ENCODE results near the gene KAT2B. TPM values are rescaled to one million over a fixed set of nuclear protein-coding genes. Genes with fewer than 3 reads are reported as not detected.
A peak's percentile ranks its signal among the peaks of the same experiment; 100 is the strongest.

KAT2B gene
- total RNA-seq, 1 donor from 2014 or later: 94.3 TPM

DNA sequence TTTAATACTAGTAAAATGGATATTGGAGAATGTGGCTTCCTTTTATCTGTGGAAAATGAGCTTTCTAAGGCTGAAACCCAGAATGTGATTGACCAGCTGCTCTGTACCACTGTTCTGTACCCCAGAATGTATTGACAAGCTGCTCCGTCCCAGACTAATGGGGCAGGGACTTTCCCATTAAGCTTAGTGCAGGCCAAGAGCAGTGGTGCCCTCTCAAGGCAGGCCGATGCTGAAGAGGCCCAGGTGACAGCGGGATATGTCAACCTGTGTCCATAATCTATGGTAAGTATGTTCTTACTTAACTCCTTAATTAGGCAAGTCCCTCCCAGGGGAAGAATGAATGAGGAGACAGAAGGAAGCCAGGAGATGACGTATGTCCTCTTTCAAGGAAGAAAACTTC lies 114.7 kb downstream of the KAT2B start:
- TF ChIP-seq, protein P1, sequence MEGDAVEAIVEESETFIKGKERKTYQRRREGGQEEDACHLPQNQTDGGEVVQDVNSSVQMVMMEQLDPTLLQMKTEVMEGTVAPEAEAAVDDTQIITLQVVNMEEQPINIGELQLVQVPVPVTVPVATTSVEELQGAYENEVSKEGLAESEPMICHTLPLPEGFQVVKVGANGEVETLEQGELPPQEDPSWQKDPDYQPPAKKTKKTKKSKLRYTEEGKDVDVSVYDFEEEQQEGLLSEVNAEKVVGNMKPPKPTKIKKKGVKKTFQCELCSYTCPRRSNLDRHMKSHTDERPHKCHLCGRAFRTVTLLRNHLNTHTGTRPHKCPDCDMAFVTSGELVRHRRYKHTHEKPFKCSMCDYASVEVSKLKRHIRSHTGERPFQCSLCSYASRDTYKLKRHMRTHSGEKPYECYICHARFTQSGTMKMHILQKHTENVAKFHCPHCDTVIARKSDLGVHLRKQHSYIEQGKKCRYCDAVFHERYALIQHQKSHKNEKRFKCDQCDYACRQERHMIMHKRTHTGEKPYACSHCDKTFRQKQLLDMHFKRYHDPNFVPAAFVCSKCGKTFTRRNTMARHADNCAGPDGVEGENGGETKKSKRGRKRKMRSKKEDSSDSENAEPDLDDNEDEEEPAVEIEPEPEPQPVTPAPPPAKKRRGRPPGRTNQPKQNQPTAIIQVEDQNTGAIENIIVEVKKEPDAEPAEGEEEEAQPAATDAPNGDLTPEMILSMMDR (IDR thresholded peaks at IDR 0.05; ENCODE audit: borderline replicate concordance): no peak
- no peak for DNase-seq
- Histone ChIP-seq H3K4me3 (no peak overlapping the region), H3K27ac (replicated peaks) (no peak overlapping the region), H3K36me3 (peaks cover 46% of the 10 kb centered on the region), H3K4me1 (peaks cover 2% of the 10 kb centered on the region), H3K9me3 (replicated peaks) (no peaks in the 10 kb centered on the region), H3K27me3 (ENCODE audit: low read depth) (no peaks in the 10 kb centered on the region)
- intact Hi-C loops (cut with micrococcal nuclease): no loop called here

DNA sequence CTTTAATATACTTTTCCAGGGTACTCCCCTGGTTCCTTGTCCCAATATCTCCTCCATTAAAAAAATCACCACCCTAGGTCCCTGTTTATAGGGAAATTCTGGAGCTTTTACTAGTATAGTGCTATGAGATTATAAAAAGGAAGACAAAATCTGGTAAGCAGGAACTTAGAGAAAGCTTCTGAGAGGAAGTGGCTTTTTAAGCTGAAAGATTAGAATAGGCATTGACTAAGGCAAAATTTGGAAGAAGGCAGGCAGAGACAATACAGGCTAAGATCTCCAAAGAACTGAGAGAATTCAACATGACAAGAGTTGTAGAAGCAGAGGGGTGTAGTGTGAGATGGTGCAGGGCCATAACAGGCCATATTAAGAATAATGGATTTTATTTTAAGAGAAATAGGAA lies 120.0 kb downstream of the KAT2B start:
- peaks cover 13% of the 10 kb centered on the region for H3K4me1 ChIP-seq
- no peak overlapping the region for H3K4me3 ChIP-seq
- TF ChIP-seq, protein P1 (IDR thresholded peaks at IDR 0.05; ENCODE audit: borderline replicate concordance): no peak
- H3K27me3 ChIP-seq (ENCODE audit: low read depth): no peaks in the 10 kb centered on the region
- intact Hi-C loops (cut with micrococcal nuclease): no loop called here
- peaks cover 3% of the 10 kb centered on the region for H3K36me3 ChIP-seq
- DNase-seq: no peak
- H3K9me3 ChIP-seq (replicated peaks): no peaks in the 10 kb centered on the region
- H3K27ac ChIP-seq (replicated peaks): peak overlapping the region; percentile 14

DNA sequence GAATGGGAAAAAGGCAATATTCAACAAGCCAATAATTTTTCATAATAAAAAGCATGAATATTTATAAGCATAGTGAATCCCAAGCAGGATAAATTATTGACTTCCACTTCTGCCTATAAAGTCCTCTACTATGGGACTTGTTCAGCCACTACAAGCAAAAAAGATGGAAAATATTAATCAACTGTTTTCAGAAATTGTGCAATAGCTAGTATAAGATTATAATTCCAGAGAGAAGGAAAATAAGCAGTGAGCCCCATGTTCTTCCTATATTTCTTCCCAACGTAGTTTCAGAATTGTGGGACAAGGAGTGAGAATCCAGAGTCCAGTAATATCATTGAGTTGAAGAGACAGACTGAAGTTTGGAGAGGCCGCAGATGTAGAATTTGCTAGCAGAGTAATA lies 121.5 kb downstream of the KAT2B start:
- Histone ChIP-seq H3K9me3 (replicated peaks) (no peaks in the 10 kb centered on the region), H3K36me3 (no peaks in the 10 kb centered on the region), H3K4me1 (peaks cover 13% of the 10 kb centered on the region), H3K27ac (replicated peaks) (no peak overlapping the region), H3K4me3 (no peak overlapping the region), H3K27me3 (ENCODE audit: low read depth) (no peaks in the 10 kb centered on the region)
- TF ChIP-seq, protein P1 (IDR thresholded peaks at IDR 0.05; ENCODE audit: borderline replicate concordance): no peak
- intact Hi-C loops (cut with micrococcal nuclease): no loop called here
- no peak for DNase-seq

DNA sequence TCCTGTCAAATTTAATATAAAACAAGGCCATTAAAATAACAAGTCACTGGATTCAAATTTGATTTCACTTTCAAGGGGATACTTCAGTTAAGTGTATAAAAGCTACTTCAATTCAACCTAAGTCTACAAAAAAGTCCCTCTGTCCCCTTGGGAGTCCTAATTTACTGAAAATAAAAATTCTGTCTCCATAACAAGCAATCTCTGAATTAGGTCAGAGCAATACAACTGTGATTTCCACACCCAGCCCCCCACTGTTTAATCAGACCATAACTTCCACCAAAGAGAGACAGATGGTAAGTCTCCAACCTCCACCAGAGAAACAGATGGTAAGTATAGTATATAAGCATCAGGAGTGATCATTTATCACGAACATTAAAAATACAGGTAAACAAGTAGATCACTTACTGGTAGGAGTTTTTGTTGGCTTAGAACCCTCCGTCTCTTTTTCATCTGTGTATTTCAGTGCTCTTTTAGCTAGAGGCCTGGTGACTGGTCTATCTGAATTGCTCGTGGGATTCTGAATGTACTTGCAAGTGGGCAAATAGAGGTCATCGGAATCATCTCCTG lies 133.7 kb downstream of the KAT2B start:
- no peak for DNase-seq
- Histone ChIP-seq H3K4me1 (no peaks in the 10 kb centered on the region), H3K9me3 (replicated peaks) (no peaks in the 10 kb centered on the region), H3K27me3 (ENCODE audit: low read depth) (no peaks in the 10 kb centered on the region), H3K4me3 (no peak overlapping the region), H3K36me3 (no peaks in the 10 kb centered on the region), H3K27ac (replicated peaks) (no peak overlapping the region)
- intact Hi-C loops (cut with micrococcal nuclease): no loop called here
- TF ChIP-seq, protein P1 (IDR thresholded peaks at IDR 0.05; ENCODE audit: borderline replicate concordance): no peak

DNA sequence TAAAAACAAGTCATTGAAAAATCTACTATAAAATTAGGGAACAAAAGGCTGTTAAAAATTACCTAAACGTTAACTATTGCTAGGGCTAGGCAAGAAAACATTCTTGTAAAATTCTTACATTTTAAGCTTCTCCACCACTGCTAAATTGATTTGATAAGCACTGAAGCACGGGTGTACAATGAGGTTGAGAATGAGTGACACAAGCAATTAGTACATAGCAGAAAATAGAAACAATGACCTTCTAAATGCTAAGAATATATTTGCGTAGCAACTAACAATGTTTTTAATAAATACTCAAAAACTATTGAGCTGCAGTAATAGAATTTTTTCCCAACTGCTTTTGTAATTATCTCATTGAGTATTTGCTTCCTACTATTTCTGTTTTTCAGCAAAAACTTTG lies 141.0 kb downstream of the KAT2B start:
- H3K9me3 ChIP-seq (replicated peaks): no peaks in the 10 kb centered on the region
- H3K27me3 ChIP-seq (ENCODE audit: low read depth): no peaks in the 10 kb centered on the region
- TF ChIP-seq, protein P1 (IDR thresholded peaks at IDR 0.05; ENCODE audit: borderline replicate concordance): no peak
- no peaks in the 10 kb centered on the region for H3K36me3 ChIP-seq
- H3K4me1 ChIP-seq: peaks cover 21% of the 10 kb centered on the region
- peak overlapping the region; percentile 82 for H3K27ac ChIP-seq (replicated peaks)
- intact Hi-C loops (cut with micrococcal nuclease): no loop called here
- DNase-seq: no peak
- H3K4me3 ChIP-seq: no peak overlapping the region
